ENCODE data around the gene ZNRF3. TPM values are rescaled to one million over a fixed set of nuclear protein-coding genes. Genes with fewer than 3 reads are reported as not detected.
"Not testable (repeated sequence)": the region's sequence is repeated elsewhere in the genome, so short reads cannot be mapped to it uniquely, and the experiment has no call there.

Gene ZNRF3
- total and polyA plus RNA-seq, 7 donors, result 0.23 to 13.6 (median 8.9) TPM

DNA sequence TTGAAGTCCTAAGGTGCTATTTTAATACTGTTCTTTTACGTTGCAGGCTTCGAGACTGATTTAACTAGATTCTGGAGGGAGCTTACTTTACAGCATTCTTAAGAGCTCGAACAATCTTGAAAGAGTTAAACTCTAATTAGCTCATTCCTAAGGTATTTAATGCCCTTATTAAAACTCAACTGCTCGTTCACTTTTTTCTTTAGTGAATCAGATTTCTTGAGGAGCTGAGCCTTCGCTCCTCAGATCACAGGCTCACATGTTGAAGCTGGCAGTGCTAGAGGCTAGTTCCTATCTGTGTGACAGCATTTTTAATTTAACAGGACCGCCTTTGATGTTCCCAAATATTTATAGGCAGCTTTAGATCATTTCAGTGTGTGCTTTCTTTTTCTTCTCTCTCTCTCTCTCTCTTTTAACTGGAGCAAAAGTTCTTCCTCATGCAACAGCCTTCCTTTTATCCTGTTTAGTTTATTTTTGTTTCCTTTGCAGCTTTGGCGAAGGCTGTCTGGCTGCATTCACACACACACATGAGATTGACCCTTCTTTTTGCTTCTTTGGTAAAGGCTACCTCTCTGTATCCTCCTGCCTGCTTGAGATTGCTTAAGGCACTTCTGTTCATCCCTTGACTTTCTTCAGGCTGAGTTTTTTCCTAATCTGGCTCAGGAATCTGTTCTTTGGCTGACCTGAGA is 21.0 kb downstream of the ZNRF3 start:
- WGBS, 2 donors, result 20 to 46% methylated on average over 7 of the region's 7 CpGs
- Histone ChIP-seq H3K9me3 (no peaks in the 10 kb centered on the region), H3K27ac (peak overlapping the region; percentile 61 to 81 (median 77)), H3K27me3 (no peaks in the 10 kb centered on the region), H3K36me3 (no peaks in the 10 kb centered on the region), H3K4me3 (peak overlapping the region in 1 of 4 donors; percentile 7), H3K4me1 (peaks cover 0 to 66% (median 53%) of the 10 kb centered on the region in 4 donors)
- intact Hi-C loops (cut with DNase I), result no loop called here
- TF ChIP-seq POLR2A (IDR thresholded peaks at IDR 0.05) (no peak), POLR2AphosphoS5 (IDR thresholded peaks at IDR 0.05) (peak in 1 of 4 donors; percentile 15)
- DNase-seq, result no peak

GRCh38 chr22:28905256-28905832 is 22.0 kb downstream of the ZNRF3 start:
- Histone ChIP-seq H3K9me3 (no peaks in the 10 kb centered on the region), H3K4me1 (peaks cover 0 to 61% (median 53%) of the 10 kb centered on the region in 4 donors), H3K36me3 (no peaks in the 10 kb centered on the region), H3K4me3 (no peak overlapping the region), H3K27me3 (no peaks in the 10 kb centered on the region), H3K27ac (peak overlapping the region; percentile 61 to 81 (median 77))
- intact Hi-C loops (cut with DNase I), result no loop called here
- no peak for DNase-seq
- TF ChIP-seq POLR2A (IDR thresholded peaks at IDR 0.05), result no peak
- no peak for TF ChIP-seq CTCF (IDR thresholded peaks at IDR 0.05)
- TF ChIP-seq EP300 (IDR thresholded peaks at IDR 0.05), result no peak
- TF ChIP-seq POLR2AphosphoS5 (IDR thresholded peaks at IDR 0.05), result no peak

DNA sequence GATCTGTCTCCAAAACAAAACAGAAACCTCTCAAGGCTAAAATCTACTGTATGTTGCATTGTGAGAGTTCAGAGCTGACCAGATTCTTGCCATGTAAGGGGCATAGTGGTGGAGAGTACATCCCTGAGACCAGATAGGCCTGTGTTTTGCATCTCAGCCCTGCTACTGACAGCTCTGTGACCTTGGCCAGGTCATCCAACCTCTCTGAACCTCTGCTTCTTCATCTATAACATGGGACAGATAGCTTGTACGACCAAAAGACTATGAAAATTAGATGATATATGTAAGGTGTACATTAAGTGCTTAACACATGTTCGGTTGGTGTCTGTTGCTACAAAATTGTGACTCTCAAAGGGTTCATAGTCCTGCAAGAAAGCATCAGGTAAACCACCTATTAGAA is 22.9 kb downstream of the ZNRF3 start:
- Histone ChIP-seq H3K9me3 (no peaks in the 10 kb centered on the region), H3K27me3 (no peaks in the 10 kb centered on the region), H3K27ac (peak overlapping the region in 3 of 4 donors; percentile 76 to 81 (median 78)), H3K4me3 (no peak overlapping the region), H3K36me3 (no peaks in the 10 kb centered on the region), H3K4me1 (peaks cover 0 to 66% (median 61%) of the 10 kb centered on the region in 4 donors)
- intact Hi-C loops (cut with DNase I), result no loop called here
- no peak for DNase-seq
- 81 to 93% methylated on average over 2 of the region's 2 CpGs for WGBS, 2 donors
- TF ChIP-seq EP300 (IDR thresholded peaks at IDR 0.05) (no peak), CTCF (IDR thresholded peaks at IDR 0.05) (no peak), POLR2AphosphoS5 (IDR thresholded peaks at IDR 0.05) (no peak)

DNA sequence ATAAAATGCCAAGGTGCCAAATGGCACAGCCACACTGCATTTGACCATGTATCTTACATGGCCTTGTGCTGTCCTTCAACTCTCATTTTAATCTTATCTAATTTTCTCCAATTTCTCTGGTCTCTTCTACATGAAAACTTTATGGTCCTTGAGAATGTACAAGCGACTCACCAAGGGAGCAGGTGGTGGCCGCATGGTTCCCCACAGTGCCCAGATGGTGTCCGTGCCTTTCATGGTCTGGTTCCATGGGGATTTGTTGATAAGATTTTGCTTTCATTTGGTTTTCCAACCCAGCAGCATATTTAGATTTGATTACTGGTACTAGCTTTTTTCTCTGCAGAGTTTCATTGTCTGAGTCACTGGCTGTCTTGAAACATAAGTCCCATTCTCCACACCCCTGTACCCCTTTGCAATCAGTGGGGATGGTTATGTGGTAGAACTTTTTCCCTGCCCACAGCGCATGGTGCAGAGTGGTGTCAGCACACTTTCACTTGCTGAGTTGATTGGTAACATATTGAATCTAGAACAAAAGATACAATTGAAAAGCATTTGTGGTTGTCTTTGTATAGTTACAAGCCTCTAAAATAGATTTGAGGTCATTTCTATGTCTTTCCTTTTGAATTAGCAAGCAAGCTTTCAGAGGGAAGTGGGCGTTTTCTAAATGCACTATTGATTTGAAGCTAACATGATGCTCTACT is 24.1 kb downstream of the ZNRF3 start:
- DNase-seq, result peak; percentile 19
- WGBS, 2 donors, result 74% methylated on average over 5 of the region's 5 CpGs
- TF ChIP-seq CTCF (IDR thresholded peaks at IDR 0.05), result no peak
- no peak for TF ChIP-seq EP300 (IDR thresholded peaks at IDR 0.05)
- TF ChIP-seq POLR2AphosphoS5 (IDR thresholded peaks at IDR 0.05), result no peak
- TF ChIP-seq POLR2A (IDR thresholded peaks at IDR 0.05), result no peak
- H3K36me3 ChIP-seq, result no peaks in the 10 kb centered on the region
- peaks cover 0 to 75% (median 72%) of the 10 kb centered on the region in 4 donors for H3K4me1 ChIP-seq
- H3K9me3 ChIP-seq, result no peaks in the 10 kb centered on the region
- H3K4me3 ChIP-seq, result no peak overlapping the region
- intact Hi-C loops (cut with DNase I), result no loop called here
- H3K27ac ChIP-seq, result peak overlapping the region in 2 of 4 donors; percentile 5 to 29
- no peaks in the 10 kb centered on the region for H3K27me3 ChIP-seq

GRCh38 chr22:28908810-28909209 is 25.4 kb downstream of the ZNRF3 start:
- 45 to 78% methylated on average over 10 of the region's 10 CpGs for WGBS, 2 donors
- intact Hi-C loops (cut with DNase I); H3K36me3 ChIP-seq; H3K27me3 ChIP-seq; DNase-seq; H3K4me3 ChIP-seq; H3K27ac ChIP-seq; H3K9me3 ChIP-seq: not testable (repeated sequence)
- peaks cover 0 to 77% (median 69%) of the 10 kb centered on the region in 4 donors for H3K4me1 ChIP-seq
